Neural cell (in vitro differentiated cells): ENCODE results near the gene LRRC72.

Experiments used
- EP300 ChIP-seq: fragments of 450-650 bp; conservative IDR thresholded peaks from 2 replicates; pipeline ENCODE4 v1.6.1; 2014; ENCODE audit warnings: antibody characterized with exemption, mild to moderate bottlenecking, moderate library complexity; ENCODE audit not compliant: poor library complexity, severe bottlenecking
- POLR2AphosphoS5 ChIP-seq: IDR thresholded peaks from 2 replicates; pipeline ENCODE4 v1.6.1; 2012
- RAD21 ChIP-seq: fragments of 450-650 bp; conservative IDR thresholded peaks from 2 replicates; pipeline ENCODE4 v1.6.1; 2014; ENCODE audit warnings: antibody characterized with exemption, mild to moderate bottlenecking, moderate library complexity
- TAF1 ChIP-seq: IDR thresholded peaks from 2 replicates; pipeline ENCODE4 v1.6.1; 2012; ENCODE audit warnings: low read depth
- TF ChIP-seq, protein P1 (sequence below): fragments of 450-650 bp; IDR thresholded peaks from 2 replicates; pipeline ENCODE4 v1.5.1; 2014; ENCODE audit warnings: antibody characterized with exemption, mild to moderate bottlenecking, moderate library complexity; ENCODE audit not compliant: poor library complexity, severe bottlenecking
- TF ChIP-seq, protein P2 (sequence below): IDR thresholded peaks from 2 replicates; pipeline ENCODE4 v1.6.1; 2012; ENCODE audit warnings: borderline replicate concordance

DNA sequence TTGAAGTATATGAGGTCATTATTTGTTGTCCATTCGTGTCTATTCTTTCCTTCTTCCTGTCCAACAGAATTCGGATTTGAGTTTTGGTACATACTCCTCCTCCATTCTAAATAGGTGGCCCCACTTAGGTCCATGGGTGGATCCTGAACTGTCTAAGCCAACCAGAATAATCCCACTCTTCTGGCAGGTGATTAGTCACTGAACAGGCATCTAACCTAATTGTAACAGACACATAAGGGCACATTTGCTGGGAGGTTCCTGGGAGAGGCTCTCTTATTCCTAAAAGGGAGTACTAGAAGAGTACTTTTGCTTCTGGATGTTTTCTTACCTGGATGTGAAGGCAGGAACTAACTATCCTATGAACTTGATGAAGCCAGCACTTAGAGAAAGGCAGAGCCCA, 16.8 kb downstream of the LRRC72 start:
- TF ChIP-seq TAF1, result no peak
- TF ChIP-seq EP300, result no peak
- TF ChIP-seq POLR2AphosphoS5, result no peak
- no peak for TF ChIP-seq RAD21
- TF ChIP-seq, protein P1, sequence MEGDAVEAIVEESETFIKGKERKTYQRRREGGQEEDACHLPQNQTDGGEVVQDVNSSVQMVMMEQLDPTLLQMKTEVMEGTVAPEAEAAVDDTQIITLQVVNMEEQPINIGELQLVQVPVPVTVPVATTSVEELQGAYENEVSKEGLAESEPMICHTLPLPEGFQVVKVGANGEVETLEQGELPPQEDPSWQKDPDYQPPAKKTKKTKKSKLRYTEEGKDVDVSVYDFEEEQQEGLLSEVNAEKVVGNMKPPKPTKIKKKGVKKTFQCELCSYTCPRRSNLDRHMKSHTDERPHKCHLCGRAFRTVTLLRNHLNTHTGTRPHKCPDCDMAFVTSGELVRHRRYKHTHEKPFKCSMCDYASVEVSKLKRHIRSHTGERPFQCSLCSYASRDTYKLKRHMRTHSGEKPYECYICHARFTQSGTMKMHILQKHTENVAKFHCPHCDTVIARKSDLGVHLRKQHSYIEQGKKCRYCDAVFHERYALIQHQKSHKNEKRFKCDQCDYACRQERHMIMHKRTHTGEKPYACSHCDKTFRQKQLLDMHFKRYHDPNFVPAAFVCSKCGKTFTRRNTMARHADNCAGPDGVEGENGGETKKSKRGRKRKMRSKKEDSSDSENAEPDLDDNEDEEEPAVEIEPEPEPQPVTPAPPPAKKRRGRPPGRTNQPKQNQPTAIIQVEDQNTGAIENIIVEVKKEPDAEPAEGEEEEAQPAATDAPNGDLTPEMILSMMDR, result no peak
- TF ChIP-seq, protein P2, sequence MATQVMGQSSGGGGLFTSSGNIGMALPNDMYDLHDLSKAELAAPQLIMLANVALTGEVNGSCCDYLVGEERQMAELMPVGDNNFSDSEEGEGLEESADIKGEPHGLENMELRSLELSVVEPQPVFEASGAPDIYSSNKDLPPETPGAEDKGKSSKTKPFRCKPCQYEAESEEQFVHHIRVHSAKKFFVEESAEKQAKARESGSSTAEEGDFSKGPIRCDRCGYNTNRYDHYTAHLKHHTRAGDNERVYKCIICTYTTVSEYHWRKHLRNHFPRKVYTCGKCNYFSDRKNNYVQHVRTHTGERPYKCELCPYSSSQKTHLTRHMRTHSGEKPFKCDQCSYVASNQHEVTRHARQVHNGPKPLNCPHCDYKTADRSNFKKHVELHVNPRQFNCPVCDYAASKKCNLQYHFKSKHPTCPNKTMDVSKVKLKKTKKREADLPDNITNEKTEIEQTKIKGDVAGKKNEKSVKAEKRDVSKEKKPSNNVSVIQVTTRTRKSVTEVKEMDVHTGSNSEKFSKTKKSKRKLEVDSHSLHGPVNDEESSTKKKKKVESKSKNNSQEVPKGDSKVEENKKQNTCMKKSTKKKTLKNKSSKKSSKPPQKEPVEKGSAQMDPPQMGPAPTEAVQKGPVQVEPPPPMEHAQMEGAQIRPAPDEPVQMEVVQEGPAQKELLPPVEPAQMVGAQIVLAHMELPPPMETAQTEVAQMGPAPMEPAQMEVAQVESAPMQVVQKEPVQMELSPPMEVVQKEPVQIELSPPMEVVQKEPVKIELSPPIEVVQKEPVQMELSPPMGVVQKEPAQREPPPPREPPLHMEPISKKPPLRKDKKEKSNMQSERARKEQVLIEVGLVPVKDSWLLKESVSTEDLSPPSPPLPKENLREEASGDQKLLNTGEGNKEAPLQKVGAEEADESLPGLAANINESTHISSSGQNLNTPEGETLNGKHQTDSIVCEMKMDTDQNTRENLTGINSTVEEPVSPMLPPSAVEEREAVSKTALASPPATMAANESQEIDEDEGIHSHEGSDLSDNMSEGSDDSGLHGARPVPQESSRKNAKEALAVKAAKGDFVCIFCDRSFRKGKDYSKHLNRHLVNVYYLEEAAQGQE, result no peak
